Measurements from ENCODE around the gene TPGS2.

DNA sequence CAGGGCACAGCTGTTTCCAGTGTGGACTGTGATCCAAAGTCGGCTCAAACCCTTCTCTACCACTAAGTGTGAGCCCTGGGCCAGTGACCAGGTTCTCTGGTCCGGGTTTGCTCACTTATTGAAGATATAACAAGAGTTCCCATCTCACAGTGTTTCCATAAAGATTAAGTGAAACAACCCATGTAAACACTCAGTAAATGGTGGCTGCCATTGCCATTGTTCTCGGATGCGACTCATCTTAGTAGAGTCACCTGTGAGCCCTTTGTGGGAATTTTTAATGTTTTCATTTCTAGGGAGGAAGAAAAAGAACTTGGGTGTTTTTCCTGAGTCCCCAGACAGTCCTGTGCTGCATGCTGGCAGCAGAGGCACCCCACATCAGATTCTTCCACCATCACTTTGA lies 53.4 kb downstream of the TPGS2 start:
- TF ChIP-seq, protein P1, sequence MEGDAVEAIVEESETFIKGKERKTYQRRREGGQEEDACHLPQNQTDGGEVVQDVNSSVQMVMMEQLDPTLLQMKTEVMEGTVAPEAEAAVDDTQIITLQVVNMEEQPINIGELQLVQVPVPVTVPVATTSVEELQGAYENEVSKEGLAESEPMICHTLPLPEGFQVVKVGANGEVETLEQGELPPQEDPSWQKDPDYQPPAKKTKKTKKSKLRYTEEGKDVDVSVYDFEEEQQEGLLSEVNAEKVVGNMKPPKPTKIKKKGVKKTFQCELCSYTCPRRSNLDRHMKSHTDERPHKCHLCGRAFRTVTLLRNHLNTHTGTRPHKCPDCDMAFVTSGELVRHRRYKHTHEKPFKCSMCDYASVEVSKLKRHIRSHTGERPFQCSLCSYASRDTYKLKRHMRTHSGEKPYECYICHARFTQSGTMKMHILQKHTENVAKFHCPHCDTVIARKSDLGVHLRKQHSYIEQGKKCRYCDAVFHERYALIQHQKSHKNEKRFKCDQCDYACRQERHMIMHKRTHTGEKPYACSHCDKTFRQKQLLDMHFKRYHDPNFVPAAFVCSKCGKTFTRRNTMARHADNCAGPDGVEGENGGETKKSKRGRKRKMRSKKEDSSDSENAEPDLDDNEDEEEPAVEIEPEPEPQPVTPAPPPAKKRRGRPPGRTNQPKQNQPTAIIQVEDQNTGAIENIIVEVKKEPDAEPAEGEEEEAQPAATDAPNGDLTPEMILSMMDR (IDR thresholded peaks at IDR 0.05): no peak
- TF ChIP-seq POLR2A (IDR thresholded peaks at IDR 0.05) (no peak), EP300 (IDR thresholded peaks at IDR 0.05; ENCODE audit: low read depth) (no peak)
